HL-60 (cell line): ENCODE results near the gene TRIML2.

ENCODE experiments used
- DNase-seq, 2 experiments: peaks; one replicate each; pipeline ENCODE4 v3.0.0-alpha.2; 2010 to 2020; ENCODE audit warnings: low read depth in 1 of 2, low spot score in 1 of 2
- H3K27ac ChIP-seq: fragments of 250-450 bp; sonication (Bioruptor Pico); replicated peaks from 2 replicates; pipeline ENCODE4 v1.5.1; 2020; ENCODE audit warnings: mild to moderate bottlenecking, moderate library complexity
- H3K27me3 ChIP-seq: fragments of 250-450 bp; sonication (Bioruptor Pico); 2 replicates; pipeline ENCODE4 v1.5.1; 2021; ENCODE audit warnings: mild to moderate bottlenecking, moderate library complexity; ENCODE audit not compliant: insufficient read depth, poor library complexity, severe bottlenecking
- H3K4me3 ChIP-seq: replicated peaks from 2 replicates; pipeline ENCODE4 v1.5.1; 2011; ENCODE audit warnings: mild to moderate bottlenecking, control low read depth, low read length; ENCODE audit not compliant: insufficient read depth
- GABPA ChIP-seq: IDR thresholded peaks from 2 replicates; pipeline ENCODE4 v1.6.1; 2012; ENCODE audit warnings: low read depth
- POLR2AphosphoS5 ChIP-seq: IDR thresholded peaks from 2 replicates; pipeline ENCODE4 v1.6.1; 2012; ENCODE audit warnings: low read depth
- SPI1 ChIP-seq: IDR thresholded peaks from 2 replicates; pipeline ENCODE4 v1.6.1; 2012; ENCODE audit warnings: low read depth, mild to moderate bottlenecking, borderline replicate concordance
- TF ChIP-seq, protein P1 (sequence below): IDR thresholded peaks from 2 replicates; pipeline ENCODE4 v1.6.1; 2012; ENCODE audit warnings: low read depth; ENCODE audit not compliant: insufficient replicate concordance
- TF ChIP-seq, protein P2 (sequence below): IDR thresholded peaks from one replicate; pipeline ENCODE4 v1.5.1; 2011; ENCODE audit warnings: low read length, control low read depth, inconsistent platforms; ENCODE audit not compliant: insufficient read depth

TRIML2 gene

DNA sequence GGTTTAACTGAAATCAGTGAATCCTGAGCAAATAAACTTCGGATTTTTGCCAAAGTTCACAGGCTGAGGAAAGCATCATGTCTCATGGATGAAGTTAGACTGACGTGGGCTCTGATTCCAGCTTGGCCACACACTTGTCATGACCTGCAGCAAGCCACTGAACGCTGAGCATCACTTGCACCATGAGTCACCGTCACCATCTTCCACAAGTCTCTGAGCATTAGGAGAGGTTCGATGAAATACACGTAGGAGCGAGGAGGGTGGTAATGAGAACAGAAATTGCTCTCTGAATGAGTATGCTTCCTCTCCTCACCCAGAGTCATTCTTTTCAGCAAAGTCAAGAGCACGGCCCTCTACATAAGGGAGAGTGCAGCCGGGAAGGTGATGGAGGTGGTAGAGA is 3.8 kb upstream of the TRIML2 start:
- no peak for TF ChIP-seq GABPA
- no peak for TF ChIP-seq POLR2AphosphoS5
- TF ChIP-seq, protein P1, sequence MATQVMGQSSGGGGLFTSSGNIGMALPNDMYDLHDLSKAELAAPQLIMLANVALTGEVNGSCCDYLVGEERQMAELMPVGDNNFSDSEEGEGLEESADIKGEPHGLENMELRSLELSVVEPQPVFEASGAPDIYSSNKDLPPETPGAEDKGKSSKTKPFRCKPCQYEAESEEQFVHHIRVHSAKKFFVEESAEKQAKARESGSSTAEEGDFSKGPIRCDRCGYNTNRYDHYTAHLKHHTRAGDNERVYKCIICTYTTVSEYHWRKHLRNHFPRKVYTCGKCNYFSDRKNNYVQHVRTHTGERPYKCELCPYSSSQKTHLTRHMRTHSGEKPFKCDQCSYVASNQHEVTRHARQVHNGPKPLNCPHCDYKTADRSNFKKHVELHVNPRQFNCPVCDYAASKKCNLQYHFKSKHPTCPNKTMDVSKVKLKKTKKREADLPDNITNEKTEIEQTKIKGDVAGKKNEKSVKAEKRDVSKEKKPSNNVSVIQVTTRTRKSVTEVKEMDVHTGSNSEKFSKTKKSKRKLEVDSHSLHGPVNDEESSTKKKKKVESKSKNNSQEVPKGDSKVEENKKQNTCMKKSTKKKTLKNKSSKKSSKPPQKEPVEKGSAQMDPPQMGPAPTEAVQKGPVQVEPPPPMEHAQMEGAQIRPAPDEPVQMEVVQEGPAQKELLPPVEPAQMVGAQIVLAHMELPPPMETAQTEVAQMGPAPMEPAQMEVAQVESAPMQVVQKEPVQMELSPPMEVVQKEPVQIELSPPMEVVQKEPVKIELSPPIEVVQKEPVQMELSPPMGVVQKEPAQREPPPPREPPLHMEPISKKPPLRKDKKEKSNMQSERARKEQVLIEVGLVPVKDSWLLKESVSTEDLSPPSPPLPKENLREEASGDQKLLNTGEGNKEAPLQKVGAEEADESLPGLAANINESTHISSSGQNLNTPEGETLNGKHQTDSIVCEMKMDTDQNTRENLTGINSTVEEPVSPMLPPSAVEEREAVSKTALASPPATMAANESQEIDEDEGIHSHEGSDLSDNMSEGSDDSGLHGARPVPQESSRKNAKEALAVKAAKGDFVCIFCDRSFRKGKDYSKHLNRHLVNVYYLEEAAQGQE, result no peak
- TF ChIP-seq, protein P2, sequence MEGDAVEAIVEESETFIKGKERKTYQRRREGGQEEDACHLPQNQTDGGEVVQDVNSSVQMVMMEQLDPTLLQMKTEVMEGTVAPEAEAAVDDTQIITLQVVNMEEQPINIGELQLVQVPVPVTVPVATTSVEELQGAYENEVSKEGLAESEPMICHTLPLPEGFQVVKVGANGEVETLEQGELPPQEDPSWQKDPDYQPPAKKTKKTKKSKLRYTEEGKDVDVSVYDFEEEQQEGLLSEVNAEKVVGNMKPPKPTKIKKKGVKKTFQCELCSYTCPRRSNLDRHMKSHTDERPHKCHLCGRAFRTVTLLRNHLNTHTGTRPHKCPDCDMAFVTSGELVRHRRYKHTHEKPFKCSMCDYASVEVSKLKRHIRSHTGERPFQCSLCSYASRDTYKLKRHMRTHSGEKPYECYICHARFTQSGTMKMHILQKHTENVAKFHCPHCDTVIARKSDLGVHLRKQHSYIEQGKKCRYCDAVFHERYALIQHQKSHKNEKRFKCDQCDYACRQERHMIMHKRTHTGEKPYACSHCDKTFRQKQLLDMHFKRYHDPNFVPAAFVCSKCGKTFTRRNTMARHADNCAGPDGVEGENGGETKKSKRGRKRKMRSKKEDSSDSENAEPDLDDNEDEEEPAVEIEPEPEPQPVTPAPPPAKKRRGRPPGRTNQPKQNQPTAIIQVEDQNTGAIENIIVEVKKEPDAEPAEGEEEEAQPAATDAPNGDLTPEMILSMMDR, result no peak
- TF ChIP-seq SPI1, result no peak
- H3K4me3 ChIP-seq, result no peak overlapping the region
- no peak overlapping the region for H3K27ac ChIP-seq
- H3K27me3 ChIP-seq, result no peaks in the 10 kb centered on the region
- DNase-seq, result no peak

DNA sequence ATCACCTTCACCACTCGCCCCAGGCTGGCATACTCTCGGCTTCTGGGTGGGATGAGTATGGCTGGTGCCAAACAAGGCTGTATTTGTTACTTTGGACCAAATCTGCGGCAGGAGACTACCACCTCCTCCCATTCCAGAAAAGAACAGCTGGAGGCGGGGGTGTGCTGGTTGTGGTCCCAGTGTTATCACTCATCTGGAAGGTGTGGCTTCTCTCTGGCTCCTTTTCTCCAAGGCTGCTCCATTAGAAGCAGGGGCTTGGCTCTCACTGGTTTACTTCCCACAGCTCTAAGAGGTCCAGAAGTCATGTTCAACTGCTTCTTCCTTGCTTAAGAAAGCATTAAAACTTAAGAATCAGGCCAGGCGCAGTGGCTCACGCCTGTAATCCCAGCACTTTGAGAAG is 2.6 kb upstream of the TRIML2 start:
- no peak for DNase-seq
- Histone ChIP-seq H3K27ac (no peak overlapping the region), H3K4me3 (no peak overlapping the region), H3K27me3 (no peaks in the 10 kb centered on the region)
- no peak for TF ChIP-seq SPI1
- TF ChIP-seq, protein P2, result no peak
- no peak for TF ChIP-seq POLR2AphosphoS5
- no peak for TF ChIP-seq GABPA
- TF ChIP-seq, protein P1, result no peak

DNA sequence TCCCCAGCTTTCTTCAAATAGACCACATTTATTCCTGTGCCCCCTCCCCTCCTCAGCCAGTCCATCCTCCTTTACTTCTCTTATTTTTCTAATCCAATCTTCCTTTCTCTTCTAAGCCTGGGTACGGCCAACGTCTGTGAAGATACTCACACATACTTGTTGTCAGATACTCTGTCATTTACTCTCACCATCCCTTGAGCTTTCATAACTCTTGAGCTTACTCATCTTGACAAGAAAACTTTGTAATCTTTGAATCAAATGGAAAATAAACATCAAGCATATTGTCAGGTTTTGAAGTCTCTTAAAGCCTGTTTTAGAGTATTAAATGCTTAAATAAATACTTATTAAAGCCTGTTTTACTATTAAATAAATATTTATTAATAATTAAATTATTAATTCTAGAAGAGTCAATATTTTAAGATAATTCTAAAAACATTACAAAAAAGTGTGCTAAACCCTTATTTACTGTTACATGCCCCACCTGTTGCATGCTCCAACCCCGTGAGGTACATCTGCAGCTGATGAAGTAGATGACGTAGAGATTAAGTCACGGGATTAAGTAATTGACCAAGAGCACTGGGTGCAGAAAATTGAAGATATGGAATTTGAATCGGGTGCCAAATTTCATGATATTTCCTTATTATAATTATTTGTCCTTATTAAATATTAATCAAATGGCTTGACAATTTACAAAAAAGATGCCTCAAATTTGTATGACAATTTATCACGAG is 1.5 kb upstream of the TRIML2 start:
- DNase-seq, result no peak
- no peak overlapping the region for H3K27ac ChIP-seq
- TF ChIP-seq SPI1 (no peak), POLR2AphosphoS5 (no peak), GABPA (no peak)
- TF ChIP-seq, protein P1, result no peak
- TF ChIP-seq, protein P2, result no peak
- no peak overlapping the region for H3K4me3 ChIP-seq
- H3K27me3 ChIP-seq, result no peaks in the 10 kb centered on the region
